NCI-H1930 (cell line): ENCODE data around the gene GPNMB.
"Not testable (repeated sequence)": the region's sequence is repeated elsewhere in the genome, so short reads cannot be mapped to it uniquely, and the experiment has no call there.

Experiments used
- DNase-seq, 2 experiments: peaks; one replicate each; lab custom pipeline; 2025; lab: John Stamatoyannopoulos, UW

The GPNMB gene

DNA sequence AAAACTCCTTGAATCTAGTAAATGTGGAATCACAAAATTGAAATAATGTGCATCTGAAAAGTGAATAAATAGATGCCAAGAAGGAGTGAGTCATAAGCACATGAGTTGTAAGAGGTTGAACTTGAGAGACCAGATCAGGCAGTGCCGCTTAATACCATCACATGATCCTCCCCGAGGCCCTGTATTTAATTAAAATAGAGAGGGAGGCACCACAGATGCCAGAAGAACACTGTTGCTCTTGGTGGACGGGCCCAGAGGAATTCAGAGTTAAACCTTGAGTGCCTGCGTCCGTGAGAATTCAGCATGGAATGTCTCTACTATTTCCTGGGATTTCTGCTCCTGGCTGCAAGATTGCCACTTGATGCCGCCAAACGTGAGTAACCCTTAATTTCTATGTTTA, at the start of gene GPNMB:
Gene GPNMB, plus strand, starts transcription at position 221 of the 400 bp plus-strand sequence. Its CDS starts 83 bp downstream, at position 304.
- DNase-seq, result no peak

DNA sequence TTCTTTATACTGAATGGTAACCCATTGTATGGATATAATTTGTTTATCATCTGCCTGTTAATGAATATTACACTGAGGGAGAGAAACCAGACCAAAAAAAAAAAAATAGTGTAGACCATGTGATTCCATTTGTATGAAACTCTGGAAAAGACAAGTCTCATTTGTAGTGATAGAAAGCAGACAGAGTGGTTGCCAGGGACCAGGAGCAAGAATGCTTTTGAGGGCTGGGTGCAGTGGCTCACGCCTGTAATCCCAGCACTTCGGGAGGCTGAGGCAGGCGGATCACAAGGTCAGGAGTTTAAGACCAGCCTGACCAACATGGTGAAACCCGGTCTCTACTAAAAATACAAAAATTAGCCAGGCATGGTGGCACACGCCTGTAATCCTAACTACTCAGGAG, 48.8 kb upstream of the GPNMB start:
- not testable (repeated sequence) for DNase-seq

DNA sequence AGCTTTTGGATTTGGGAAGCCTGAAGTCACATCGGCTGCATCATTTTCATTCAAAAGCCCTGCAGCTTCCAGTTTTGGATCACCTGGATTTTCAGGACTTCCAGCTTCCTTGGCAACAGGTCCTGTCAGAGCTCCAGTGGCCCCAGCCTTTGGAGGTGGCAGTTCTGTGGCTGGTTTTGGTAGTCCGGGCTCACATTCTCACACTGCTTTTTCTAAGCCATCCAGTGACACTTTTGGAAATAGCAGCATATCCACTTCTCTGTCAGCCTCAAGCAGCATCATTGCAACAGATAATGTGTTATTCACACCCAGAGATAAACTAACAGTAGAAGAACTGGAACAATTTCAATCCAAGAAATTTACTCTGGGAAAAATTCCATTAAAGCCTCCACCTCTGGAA, 46.2 kb upstream of the GPNMB start:
- DNase-seq, result no peak

DNA sequence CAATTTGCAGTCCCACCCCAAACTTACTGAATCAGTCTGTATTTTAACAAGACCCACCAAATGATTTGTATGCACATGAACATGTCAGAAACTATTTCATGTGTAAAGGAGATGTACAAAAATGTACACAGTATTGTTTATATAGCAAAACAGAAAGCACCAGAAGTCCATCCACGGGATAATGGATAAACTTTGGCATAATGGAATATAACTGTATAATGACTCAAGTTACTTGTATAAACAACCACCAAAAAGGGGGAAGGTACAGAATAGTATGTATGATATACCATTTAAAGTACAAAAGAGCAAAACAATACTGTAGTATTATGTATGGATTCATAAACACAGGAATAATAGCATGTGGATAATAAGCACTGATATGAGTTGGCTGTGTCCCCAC, 42.3 kb upstream of the GPNMB start:
- no peak for DNase-seq

DNA sequence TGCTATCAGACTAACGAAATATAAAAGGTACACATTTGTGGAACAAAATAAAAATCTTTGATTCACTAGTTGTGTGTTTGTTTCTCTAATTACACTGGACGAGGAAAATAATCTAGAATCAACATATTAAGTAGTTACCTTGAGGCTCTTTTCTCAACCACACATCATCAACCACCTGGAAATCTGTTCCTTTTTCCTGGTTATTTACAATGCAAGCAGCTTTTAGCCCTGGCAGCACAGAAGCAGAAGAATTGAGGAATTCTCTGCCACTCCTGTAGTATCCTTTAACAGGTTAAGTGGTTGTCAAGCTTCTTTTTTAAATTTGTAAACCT, 41.0 kb upstream of the GPNMB start:
- DNase-seq, result no peak

DNA sequence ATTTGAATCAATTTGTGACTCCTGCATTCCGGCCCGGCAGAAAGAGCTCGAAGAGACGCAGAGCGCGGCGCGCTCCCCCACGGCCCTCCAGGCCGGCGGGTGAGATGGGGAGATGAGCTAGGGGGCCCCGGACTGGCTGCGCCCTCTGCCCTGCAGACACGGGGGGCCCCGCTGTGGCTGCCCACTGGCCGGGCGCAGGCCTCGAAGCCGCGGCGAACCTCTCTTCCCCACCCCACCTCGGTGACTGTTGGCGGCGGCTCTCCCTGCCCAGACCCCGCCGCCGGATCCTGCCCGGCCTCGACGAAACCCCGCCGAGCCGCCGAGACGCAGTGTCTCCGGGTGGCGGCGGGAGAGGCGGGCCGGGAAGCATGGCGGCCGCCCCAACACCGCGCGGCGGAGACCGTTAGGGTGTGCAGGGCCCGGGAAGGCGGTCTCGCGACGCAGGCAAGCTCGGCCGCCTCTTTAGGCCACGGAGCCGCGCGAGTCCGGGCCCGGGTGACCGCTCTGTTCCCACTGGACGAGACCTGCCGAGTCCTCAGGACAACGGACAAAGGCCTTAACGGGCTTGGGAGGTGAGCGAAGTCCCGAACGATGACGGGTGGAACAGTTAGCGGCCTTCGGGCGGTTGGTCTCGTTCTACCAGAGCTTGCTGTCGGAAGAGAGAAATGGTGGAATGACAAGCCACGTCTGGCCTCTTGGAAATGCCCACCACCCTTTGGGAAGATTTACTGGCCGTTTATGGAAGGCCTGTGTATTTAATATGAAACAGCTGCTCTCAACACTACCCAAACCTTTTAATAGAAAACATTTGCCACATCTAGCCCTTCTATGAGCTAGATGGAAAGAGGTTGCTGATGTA, 40.4 kb upstream of the GPNMB start:
- no peak for DNase-seq

DNA sequence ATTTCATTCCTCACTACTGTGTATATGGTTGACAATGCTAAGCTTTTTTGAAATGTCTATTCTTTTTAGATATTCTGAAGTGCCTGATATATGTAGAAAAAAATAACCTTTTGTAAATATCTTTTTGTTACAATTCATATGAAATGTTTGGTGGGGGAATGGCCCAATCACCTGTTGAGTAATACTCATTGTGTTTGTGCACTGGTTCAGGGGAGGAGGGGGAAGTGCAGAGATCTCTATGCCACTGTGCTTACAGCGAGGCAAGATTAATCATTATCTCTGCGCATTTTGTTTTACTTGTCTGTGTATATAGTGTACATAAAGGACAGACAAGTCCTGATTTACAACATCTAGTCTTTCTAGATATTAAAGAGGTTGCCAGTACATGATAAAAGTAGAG, 39.6 kb upstream of the GPNMB start:
- DNase-seq, result no peak

DNA sequence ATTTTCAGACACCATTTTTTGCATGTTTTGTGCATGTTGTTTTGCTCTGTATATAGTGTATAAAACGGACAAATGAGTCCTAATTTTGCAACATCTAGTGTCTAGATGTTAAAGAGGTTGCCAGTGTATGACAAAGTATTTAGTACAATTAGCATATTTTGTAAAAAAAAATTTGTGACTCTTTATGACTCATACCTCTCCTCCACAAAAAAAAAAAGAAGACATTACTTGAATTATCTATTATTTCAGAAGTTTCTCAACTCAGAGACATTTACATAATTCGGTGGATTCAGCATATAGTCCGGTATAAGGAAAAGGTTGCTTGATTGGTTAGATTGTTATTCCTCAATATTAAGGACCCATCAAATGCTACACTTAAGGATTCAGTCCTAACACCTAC, 38.7 kb upstream of the GPNMB start:
- DNase-seq, result no peak

DNA sequence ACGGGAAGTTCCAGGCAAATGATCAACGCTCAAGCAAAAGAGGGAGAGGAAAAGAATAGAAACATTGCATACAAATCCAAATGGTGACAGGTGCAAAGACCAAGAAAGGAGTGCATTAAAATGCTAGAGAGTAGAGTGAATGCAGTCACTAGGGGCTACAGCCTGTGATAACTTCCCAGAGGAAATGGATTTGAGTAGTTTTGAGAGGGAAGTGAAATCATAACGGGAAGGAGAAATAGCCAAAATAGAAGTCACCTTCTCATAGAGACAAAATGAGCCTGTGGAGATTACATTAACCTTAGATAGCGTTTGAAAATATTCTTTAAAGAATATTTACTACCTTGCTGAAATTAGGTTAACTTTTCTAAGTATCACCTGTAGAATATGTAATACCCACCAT, 38.3 kb upstream of the GPNMB start:
- no peak for DNase-seq

DNA sequence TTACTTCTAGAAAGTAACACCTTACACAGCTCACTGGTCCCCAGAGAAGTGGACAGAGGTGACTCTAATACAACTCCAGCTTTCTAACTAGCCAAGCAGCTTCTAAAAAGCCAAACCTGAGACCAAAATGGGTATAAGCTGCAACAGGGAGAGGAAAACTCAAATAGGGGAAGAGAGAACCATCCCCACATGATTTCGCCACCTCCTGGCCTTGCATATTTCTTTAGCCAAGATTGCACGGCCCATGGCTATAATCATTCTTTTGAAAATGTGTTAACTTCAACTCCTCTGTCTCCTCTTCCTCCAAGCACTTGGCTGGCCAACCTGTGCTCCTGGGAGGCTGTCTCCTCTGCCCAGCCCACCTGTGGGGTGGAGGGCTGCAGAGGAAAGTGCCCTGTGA, 36.1 kb upstream of the GPNMB start:
- DNase-seq, result no peak

DNA sequence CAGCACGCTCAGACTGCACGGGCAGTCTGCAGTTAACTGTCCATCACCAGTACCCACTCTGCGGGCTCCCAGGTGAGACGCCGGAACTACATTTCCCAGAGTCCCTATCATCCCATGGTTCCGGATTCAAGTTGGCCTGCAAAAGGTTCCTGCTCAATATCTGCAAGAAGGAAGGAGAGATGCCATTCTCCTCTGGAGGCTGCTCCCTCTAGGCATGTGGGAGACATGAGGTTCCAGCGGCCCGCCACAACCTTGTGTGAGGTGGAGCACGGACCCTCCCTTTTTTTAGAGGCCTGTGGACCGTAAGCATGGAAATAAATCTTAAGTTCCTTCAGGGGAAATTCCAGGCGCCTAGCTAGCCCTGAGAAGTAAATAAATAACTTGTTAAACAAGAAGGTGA, 35.0 kb upstream of the GPNMB start:
- no peak for DNase-seq

DNA sequence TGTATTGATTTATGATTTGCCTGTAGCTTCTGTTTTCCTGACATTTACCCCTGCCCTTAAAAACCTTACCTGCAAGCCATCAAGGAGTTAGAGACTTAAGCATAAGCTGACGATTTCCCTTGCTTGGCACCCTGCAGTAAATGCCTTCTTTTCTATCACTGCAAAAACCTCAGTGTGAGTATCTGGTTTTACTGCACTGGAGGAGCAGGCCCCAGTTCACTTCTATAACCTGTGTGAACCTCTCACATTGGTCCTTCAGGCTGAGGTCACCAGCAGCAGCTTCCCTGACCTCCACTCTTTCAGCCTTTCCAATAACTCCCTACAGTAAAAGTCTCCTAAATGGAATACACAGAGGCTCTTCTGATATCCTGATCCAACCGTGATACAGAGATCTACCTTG, 34.2 kb upstream of the GPNMB start:
- no peak for DNase-seq

DNA sequence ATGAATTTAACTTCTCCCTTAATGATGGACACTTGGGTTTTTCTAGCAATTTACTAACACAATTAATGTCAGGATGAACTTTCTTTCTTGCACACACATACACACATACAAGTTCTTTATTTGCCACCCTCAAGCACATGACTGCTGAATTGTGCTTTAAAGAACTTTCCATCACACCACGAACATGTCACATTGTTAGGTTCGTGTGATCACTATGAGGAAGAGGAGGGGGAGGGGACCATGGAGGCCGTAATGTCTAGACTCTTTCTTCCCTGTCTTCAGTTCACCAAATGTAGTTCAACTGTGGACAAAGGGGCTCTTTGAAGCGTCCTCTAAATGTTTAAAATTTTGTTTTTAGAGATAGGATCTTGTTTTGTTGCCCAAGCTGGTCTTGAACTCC, 33.7 kb upstream of the GPNMB start:
- no peak for DNase-seq

DNA sequence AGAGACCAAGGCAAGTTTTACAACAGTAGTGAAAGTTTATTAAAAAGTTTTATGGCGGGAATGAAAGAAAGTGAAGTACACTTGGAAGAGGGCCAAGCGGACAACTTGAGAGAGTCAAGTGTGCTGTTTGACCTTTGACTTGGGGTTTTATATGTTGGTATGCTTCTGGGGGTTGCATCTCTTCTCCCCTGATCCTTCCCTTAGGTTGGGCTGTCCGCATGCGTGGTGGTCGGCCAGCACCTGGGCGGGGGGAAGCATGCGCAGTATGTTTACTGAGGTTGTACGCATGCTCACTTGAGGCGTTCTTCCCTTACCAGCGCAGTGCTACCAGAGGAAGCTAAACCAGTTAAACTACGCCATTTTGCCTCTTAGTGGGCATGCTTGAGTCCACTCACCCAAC, 32.8 kb upstream of the GPNMB start:
- no peak for DNase-seq

DNA sequence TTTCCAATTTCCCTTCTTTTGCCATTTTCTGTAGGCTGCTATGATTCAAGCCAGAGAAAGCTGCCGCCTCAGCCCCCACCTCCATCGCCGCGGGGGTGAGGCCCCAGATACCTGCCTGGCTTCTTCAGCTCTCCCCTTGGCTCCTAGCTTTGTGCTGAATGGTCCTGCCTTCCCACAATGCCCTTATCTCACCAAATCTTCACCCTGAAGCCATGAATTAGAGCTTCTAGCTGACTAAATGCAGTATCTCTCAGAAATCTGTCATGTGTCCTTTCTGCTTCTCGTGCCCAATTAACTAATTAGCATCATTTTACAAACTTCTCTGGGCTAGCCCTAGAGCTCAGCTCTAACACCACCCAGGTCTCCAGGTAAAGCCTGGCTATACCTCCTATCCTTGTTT, 32.2 kb upstream of the GPNMB start:
- no peak for DNase-seq

DNA sequence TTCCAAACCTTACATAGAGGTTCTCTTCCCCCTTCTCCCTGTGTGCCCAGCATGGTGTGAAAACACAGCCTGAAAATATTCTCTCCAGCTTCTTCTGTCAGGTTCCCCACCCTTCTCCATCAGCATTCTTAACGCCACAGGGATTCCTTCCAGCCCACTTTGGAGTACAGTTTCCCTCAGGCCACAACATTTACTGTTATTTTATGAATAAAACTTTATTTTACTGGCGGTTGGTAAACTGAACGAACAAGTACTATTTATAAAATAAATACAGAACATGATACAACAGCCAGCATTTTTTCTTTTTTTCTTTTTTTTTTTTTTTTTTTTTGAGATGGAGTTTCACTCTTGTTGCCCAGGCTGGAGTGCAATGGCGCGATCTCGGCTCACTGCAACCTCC, 31.6 kb upstream of the GPNMB start:
- DNase-seq, result no peak

DNA sequence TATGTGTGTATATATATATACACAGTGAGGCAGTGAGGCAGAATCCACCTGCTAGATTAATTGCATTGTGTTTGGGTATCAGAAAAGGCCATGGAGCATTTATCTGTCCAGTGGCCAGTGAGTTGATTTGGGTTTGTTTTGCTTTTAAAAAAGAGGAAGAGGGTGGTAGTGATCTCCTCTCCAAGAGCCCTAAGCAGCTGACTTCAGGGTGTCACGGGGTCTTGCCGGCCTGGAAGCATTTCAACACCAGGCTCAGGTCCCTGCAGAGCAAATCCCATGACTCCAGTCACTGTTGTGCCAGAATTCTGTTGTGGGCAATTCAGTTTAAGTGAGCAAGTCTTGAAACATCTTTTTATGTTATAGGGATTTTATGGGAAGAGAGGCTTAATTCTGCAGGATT, 30.6 kb upstream of the GPNMB start:
- DNase-seq, result no peak

DNA sequence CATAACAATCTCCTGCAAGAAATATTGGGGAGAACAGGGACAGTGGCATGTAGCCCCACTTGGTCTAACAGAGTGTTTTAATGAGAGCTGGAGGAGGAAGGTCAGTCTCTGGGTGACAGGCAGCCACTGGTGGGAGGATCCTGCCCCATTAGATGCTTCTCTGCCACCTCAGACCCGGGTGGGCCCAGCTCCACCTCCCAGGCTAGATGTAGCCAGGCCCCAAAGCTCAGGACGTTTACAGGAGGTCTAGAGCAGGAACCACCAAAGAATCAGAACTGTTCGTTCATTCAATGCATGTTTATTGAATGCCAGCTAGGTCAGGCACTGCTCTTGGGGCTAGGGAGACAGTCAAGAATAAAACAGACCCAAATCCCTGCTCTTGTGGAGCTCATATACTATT, 28.4 kb upstream of the GPNMB start:
- DNase-seq, result no peak

DNA sequence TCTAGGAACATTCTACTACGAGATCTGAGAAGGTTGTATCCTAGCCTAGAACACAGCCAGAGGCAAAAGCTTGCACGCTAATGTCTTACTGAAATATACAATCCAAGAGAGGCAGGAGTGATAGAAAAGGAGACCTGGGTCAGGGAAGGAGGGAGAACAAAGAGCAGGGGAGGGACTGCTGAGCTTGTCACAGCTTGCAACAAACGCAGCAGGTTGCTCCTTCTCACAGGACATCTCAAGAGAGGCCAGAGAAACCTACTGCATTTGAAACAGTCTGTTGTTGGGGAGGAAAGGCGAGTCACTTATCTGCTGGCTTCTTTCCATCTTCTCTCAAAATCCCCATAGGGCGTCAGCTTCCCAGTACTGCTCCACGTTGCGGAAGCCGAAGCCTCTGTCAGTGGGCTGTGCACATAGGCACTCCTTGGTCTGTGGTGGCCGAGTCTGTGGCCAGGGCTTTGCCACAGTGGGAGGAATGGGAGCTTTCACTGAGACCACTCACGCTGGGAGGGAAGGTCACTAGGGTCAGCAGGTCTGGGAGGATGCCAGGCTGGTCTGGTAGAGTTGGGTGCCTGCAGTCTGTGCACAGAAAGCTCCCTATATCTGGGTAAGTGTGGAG, 25.8 kb upstream of the GPNMB start:
- no peak for DNase-seq

DNA sequence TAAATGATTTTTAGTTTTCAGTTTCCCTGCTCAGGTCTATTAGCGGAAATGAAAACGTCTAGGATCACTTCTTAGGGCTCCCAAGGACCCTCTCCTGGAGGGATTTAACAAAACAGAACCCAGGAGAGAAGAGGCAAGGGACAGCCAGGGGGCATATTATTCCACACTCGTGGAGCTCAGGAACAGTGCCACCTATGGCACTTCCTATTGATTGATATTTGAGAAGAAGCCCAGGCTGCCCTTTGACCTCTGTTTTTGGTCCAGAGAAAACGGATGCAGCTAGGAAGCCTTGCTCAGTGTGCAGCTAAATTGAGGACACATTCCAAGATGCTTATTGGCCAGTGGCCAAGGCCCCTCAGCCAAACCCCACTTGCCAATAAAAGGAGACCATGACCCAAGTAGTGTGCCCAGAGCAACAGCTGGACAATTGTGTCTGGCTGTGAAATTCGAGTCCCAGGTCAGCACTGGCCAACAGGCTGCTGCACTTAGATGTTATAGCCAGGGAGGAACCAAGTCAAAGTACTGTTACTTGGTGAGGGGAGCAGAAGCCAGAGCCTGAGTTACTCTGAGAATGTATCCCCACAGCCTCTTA, 24.0 kb upstream of the GPNMB start:
- no peak for DNase-seq

DNA sequence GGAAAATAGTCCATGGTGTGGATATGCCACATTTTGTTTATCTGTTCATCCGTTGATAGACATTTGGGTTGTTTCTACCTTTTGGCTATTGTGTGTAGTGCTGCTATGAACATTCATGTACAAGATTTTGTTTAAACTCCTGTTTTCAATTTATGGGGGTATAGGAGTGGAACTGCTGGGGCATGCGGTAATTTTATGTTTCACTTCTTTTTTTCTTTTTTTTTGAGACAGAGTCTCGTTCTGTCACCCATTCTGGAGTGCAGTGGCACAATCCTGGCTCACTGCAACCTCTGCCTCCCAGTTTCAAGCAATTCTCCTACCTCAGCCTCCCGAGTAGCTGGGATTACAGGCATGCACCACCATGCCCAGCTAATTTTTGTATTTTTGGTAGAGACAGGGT, 22.2 kb upstream of the GPNMB start:
- not testable (repeated sequence) for DNase-seq

DNA sequence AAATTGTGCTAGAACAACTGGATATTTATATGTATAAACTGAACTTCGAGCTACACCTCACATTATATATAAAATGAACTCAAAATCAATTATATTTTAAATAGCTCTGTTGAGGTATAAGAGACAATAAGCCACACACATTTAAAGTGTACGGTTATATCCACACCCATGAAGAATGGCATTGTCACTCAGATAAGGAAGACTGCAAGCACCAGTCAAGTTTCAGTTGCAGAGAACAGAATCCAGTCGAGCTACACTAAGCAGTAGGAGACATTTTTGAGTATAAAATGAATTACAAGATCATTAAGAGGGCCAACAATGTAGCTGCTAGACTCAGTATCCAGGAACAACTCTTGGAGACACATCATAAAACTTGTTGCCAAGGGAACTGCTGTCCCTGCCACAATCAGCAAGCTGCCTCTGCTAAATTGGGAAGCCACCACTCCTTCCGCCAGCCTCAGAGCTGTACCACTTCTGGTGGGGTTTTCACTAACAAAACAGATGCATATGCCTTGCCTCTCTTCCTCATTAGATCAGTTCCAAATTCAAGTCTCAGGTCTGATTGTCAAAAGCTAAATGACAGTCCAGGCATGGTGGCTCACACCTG, 19.6 kb upstream of the GPNMB start:
- no peak for DNase-seq

DNA sequence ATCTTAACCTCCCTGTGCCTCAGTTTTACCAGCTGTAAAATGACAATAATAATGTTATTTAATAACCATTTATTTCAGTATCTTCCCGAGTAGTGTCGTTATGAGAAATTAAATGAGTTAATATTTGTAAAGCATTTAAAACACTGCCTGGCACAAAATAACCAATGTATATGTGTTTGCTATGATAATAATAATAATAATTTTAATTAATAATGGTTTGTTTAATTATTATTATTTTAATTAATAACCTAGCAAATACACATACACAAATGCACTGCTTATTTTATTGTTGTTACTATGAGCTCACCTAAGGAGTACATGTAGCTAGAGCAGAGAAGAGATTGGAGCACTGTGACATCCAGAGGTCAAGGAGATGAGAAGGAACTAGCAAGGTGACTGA, 18.2 kb upstream of the GPNMB start:
- DNase-seq, result no peak
